IPS-18c (cell line): ENCODE data around the gene RREB1.
"Not testable (repeated sequence)": the region's sequence is repeated elsewhere in the genome, so short reads cannot be mapped to it uniquely, and the experiment has no call there.

ENCODE experiments used
- H3K4me3 ChIP-seq: 2 replicates; pipeline ENCODE4 v1.7.0; 2013; ENCODE audit warnings: low read depth, mild to moderate bottlenecking, low read length, moderate library complexity; ENCODE audit not compliant: insufficient read depth
- H3K9me3 ChIP-seq: one replicate; pipeline ENCODE4 v1.6.1; 2013; ENCODE audit warnings: mild to moderate bottlenecking, low read length, moderate library complexity; ENCODE audit not compliant: control insufficient read depth, insufficient read depth

RREB1 gene

DNA sequence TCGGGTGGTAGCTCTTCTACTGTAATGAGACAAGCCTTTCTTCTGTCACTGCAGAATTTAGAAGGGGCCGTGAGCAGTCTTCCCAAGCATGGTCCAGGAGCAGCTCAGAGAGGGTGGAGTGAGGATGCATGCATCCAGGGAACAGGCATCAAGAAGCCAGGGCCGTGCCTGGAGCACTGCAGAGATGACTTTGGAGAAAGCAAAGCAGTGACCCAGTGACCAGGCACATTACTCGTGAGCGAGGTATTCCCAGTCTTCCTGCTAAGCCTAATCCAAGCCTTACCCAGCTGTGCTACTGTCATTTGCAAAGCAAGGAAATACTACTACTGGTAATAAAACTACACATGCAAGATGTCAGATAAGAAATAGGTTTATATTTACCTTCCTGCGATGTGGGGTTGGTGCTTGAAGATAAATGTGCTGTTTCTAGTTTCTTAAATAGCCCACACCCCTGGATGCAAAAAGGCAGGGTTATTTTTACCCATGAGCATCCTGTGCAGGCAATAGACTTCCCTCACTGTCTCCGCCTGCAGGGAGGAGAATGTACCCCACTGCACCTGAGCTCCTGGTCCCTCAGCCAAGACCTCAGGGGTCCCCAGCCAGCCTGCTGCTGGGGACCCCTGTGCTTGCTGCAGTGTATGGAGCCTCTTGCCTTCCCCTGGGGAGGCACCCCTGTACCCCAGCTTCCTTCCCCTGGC lies 142.3 kb downstream of the RREB1 start:
- no peaks in the 10 kb centered on the region for H3K9me3 ChIP-seq
- no peak overlapping the region for H3K4me3 ChIP-seq

DNA sequence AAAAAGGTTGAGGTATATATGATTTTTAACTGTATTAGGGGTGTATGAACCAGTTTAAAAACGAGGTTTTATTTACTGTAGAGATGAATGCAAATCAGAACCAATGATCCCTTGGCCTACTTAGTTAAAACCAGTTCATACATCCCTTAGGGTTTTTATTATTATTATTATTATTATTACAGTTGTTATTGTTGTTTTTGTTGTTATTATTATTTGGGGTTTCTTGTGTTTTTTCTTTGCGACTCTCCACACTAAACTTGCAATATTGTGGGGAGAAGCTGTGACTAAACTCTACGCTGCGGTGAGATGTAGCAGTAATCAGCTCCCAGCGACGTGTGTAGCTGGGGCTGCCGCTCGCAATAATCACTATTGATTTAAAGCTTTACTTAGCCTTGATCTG lies 143.1 kb downstream of the RREB1 start:
- H3K4me3 ChIP-seq = no peak overlapping the region

DNA sequence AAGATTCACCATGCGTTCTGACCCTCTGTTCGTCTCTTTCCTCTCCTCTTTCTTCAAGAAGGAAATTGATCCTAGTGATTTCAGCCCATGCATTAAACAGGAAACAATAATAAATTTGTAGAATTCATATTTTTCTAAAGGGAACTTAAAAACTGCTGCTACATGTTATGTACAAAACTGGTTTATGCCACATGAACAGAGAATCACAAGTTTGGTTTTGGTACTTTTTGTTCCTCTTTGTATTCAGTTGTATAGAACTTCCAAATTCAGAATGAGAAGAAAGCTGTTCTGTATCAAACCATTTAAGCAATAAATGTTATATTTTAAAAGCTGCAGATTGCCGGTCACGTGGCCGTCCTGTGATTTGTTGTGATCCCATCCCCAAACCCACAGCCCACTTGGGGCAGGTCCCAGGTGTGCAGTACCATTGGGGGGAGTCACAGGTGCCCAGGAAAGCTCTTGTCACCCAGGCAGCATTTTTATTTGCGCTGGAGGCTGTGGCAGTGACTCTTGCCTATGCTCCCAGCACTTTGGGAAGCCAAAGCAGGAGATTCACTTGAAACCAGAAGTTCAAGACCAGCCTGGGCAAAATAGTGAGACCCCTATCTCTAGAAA lies 144.0 kb downstream of the RREB1 start:
- Histone ChIP-seq H3K9me3 (no peaks in the 10 kb centered on the region), H3K4me3 (no peak overlapping the region)

More for the DNA sequence above, 143.1 kb downstream of the RREB1 start:
- no peaks in the 10 kb centered on the region for H3K9me3 ChIP-seq

DNA sequence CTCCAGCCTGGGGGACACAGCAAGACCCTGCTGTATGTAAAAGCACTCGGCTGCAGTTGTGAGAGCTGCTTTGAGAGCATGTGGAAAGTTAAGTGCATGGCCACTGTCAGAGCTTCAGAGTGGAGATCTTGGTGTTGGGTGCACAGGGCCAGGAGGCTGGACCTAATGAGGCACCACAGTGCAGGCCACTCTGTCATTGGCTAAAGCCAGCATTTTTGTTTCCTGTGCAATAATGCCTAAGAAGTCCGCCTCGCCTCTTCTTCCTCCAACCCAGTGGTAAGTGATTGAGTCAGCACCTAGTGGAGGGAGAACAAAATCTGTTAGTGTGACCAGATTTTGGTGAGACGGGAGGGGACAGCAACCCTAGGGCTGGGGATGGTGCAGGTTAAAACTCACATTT lies 144.6 kb downstream of the RREB1 start:
- no peak overlapping the region for H3K4me3 ChIP-seq

DNA sequence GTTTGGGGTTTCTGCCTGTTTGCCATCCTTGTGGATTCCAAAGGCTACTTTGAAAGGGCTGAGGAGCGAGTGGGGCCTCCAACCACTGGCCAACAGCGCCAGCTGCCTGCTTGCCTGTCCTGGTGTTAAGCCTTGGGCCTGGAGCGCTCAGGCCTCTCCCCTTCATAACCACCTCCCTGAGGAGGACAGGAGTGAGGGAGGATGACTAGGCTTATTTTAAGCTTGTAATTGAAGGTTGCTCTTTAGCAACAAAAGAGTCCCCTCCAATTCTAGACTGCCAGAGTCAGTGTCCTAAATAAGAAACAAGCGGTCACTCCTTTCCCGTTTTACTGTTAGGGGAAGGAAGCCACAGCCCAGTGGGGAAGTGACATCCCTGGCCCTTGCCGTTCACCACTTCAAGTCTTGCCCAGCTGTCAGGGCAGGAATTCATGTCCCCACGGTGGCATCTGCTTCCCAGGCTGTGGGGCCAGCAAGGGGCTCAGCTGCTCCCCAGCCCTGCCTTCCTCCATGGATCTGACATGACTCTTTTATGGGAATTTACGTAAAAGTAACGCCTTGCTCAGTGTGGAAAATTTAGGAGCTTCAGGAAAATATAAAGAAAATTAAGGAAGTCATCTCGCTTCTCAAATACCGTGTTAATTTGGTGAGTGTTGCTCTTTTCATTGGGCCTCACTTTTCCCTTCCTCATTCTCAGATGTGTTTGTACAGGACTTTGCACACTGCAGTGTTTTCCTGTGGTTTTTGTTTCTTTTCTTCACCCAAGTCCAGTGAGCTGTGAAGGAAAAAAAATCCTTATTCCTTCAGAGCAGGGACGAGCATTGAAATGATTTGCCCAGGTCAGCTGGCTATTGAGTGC lies 147.4 kb downstream of the RREB1 start:
- Histone ChIP-seq H3K4me3 (no peak overlapping the region), H3K9me3 (no peaks in the 10 kb centered on the region)

More for the DNA sequence above, 144.6 kb downstream of the RREB1 start:
- no peaks in the 10 kb centered on the region for H3K9me3 ChIP-seq

DNA sequence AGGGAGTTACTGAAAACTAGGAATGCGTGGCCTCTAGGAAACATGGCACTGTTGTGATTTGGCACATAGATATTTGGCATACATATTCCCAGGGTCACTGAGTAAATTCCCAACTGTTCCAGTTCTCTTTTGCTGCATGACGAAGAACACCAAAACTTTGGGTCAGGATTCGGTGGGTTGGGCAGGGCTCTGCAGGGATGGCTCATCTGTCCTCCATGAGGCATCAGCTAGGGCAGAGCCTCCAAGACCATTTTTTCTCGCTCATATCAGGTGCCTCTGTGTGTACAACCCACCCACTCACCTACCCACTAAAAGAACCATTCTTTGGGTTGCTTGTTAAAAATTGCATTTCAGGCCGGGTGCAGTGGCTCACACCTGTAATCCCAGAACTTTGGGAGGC lies 148.2 kb downstream of the RREB1 start:
- H3K9me3 ChIP-seq = no peaks in the 10 kb centered on the region
- no peak overlapping the region for H3K4me3 ChIP-seq

DNA sequence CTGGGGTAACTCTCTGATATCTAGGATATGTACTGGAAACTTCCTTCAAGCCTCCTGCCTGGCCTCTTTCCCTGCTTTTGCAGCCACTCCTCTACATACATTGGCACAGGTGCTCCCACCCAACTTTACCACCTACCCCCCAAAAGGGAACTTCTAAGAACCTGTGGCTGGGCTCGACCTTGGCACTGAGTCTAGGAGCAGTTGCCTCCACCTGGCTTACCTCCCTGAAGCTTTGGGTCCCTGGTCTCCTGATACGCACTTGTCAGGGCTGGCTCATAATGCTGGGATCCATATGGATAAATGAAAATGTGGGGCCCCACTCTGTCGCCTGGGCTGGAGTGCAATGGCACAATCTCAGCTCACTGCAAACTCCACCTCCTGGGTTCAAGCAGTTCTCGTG lies 149.0 kb downstream of the RREB1 start:
- no peaks in the 10 kb centered on the region for H3K9me3 ChIP-seq
- no peak overlapping the region for H3K4me3 ChIP-seq

DNA sequence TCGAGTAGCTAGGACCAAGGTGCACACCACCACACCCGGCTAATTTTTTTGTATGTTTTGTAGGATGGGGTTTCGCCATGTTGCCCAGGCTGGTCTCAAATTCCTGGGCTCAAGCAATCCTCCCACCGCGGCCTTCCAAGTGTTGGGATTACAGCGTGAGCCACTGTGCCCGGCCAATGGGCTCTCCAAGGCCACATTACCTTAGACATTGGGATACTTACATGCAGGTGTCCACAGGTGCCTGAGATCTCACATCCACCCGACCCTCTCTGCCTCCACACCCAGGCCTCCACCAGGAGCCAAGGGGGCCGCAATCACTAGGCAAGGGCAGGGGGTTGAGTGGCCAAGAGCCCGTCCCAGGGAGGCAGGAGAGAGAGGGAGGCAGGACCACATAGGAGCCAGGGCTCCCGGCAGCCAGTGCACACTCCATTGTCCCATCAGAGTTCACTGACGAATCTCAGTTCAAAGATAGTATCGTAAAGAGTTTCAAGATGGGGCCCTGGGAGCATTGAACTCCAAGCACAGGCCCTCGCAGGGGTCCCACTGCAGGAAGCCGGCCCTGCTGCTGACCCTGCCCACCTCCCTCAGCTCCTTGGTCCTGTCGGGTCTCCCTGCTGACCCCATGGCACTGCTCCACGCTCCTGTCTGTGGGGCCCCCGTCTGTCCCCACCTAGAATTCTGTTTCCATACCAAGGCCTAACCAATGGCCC lies 149.9 kb downstream of the RREB1 start:
- Histone ChIP-seq H3K4me3 (no peak overlapping the region), H3K9me3 (no peaks in the 10 kb centered on the region)

DNA sequence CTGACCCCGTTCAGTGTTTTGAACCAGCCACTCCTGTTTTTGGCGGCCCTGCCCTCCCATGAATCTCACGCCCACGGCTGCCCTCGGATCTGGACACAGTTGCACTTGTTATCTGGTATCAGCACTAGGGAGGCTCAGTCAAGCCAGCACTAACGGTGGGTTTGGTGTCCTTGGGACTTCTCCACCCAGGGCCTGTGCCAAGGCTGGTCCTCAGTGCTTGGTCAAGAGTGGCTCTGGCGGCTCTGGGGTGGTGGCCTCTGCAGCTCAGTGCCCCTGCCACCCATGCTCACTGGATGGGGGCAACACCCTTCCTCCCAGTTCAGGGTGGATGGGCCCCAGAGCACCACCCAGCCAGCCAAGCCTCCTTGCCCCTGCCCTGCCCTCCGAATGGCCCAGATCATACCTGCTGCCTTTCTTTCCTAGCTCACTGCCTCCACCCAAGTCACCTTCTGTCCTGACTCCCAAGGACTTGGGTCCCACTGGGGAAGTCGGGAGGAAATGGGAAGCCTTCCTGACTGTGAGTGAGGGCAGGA lies 150.5 kb downstream of the RREB1 start:
- no peak overlapping the region for H3K4me3 ChIP-seq
- H3K9me3 ChIP-seq = no peaks in the 10 kb centered on the region

DNA sequence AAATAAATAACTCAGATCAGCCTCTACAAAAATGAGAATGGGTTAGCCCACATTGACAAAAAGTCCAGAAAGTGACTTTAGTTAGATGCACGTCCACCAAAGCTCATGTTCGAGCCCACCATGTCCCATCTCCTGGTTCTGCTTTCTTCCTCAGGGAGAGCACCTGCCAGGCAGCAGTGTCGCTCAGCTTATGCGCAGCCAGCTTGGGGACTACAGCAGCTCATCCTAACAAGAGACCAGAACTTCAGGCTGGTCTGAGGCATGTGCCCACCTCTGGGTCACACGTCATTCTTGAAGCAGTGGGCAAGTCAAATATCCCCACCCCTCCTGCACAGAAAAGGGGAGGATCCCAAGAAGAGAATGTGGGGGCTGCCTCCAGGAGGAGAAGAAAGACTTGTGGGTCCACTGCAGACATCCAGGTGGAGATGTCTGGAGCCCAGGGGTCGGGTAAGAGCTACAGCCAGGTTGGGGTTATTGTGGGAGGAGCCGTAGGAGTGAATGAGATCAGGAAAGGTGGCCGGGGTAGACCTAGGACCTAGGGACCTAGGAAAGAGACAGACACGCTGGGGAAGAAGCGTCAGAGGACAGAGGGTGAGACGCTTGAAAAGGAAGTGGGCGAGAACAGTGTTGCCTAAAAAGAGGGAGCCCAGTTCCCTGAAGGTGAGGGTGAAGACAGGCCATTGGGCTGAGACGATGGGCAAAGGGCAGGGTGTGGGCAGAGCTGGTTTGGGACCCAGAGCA lies 152.7 kb downstream of the RREB1 start:
- peak overlapping the region; percentile 61 for H3K4me3 ChIP-seq
- no peaks in the 10 kb centered on the region for H3K9me3 ChIP-seq

DNA sequence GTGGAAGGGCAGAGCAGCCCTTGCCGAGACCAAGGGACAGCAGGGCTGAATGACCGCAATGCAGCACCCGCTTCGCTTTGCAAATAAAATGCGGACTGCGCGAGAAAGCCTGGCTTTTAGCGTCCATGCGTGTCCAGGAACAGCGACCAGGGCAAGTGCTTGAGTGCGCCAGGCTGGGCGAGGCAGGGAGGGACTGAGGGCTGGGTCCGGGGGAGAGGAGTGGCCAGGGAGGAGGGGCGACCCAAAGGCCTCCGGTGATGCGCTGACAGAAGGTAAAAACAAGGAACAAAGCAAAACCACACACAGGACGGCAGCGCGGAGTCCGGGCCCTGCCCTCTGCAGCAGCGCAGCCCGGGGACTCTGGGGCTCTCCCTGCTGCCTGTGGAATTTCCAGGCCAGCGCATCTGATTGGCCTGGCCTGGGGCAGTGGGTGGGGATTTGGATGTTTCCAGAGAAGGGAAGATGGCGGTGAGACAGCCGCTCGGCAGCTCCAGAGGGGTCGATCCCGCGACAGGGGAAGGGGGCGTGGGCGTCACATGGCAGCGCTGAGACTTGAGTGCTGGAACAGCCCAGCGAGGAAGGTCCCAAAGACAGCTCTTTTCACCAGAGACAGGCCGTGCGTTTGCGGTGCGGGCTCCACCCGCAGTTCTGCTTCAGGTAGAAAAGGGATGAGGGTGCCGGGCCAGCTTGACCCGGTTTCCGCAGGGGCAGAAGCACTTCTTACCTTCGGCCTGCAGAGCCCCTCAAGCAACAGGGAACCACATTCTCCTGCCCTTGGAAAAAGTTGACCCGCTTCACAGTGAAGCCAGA lies 153.5 kb downstream of the RREB1 start:
- no peaks in the 10 kb centered on the region for H3K9me3 ChIP-seq

DNA sequence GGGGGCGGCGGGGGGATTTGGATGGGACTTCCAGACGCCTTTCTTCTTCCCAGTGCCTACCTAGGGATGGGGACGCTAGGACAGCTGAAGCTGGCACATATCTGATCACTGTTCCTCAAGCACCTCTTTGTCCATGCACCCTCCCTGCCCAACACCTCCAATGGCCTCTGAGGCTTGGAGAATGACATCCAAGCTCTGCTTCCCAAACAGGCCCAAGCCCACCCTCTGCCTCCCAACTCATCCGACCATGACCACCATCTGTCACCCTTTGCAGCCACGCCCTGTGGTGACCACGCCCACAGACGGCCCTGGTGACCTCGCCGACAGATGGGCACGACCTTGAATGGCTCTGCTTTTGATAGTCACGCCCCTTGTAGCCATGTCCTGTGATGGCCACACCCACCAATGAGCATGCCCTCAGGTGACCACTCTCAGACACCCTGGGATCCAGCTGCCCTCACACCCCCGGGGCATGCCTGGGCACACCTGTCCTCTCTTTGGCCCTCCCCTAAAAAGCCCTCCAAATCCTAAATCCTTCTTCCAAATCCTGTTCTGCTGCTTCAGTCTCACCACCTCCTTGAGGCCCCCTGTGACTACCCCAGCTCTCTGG lies 154.2 kb downstream of the RREB1 start:
- Histone ChIP-seq H3K9me3 (no peaks in the 10 kb centered on the region), H3K4me3 (peak overlapping the region; percentile 61)

More for the DNA sequence above, 153.5 kb downstream of the RREB1 start:
- H3K4me3 ChIP-seq = peak overlapping the region; percentile 61

DNA sequence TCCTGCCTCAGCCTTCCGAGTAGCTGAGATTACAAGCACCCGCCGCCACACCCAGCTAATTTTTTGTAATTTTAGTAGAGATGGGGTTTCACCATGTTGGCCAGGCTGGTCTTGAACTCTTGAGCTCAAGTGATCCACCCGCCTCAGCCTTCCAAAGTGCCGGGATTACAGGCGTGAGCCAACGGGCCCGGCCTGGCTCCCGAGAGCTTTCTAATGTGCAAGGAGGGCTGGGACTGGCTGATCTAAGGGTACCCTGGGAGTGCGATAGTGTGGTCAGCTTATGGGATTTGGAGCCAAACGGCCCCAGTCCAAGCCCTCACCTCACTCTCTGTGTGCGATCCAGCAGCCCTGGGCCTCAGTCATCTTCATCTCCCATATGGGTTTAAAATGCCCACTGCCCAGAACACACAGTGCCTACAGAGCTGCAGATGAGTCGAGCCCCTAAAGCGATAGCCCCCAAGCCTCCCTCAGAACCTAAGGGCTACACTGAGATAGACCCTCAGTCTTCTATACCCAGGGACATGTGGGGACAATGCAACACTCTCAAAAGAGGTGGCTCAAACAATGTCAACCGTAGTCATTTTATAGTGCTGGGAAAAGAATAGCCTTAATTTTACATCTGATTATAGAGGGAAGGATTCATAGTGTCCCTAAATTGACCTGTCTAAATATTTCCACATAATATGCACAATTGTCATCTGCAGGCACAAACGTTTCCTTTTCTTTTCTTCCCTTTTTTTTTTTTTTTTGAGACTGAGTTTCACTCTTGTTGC lies 155.2 kb downstream of the RREB1 start:
- no peak overlapping the region for H3K4me3 ChIP-seq

DNA sequence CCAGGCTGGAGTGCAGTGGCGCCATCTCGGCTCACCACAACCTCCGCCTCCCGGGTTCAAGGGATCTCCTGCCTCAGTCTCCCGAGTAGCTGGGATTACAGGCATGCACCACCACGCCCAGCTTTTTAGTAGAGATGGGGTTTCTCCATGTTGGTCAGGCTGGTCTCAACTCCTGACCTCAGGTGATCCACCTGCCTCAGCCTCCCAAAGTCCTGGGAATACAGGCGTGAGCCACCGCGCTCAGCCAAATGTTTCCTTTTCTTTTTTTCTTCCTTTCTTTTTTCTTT lies 155.7 kb downstream of the RREB1 start:
- not testable (repeated sequence) for H3K9me3 ChIP-seq, H3K4me3 ChIP-seq

More for the DNA sequence above, 155.2 kb downstream of the RREB1 start:
- H3K9me3 ChIP-seq = no peaks in the 10 kb centered on the region

DNA sequence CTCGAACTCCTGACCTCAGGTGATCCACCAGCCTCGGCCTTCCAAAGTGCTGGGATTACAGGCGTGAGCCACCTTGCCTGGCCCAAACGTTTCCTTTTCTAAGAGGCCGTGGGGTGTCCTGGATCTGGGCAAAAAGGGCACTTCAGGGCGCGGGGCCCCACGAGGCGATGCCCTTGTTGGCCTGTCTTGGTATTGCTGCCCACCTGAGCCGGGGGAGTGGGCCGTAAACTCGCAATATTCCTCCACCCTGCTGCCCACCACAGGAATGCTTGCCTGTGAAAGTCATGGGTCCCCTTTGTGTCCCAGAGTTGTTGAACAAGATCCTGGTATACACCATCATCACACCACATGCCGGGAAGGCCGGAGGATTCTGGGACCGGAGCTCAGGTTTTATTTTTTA lies 156.3 kb downstream of the RREB1 start:
- Histone ChIP-seq H3K4me3 (no peak overlapping the region), H3K9me3 (no peaks in the 10 kb centered on the region)
